Ishikawa (cell line): ENCODE results near the gene GDF10.

Experiments used
- CEBPB ChIP-seq: IDR thresholded peaks from 2 replicates; pipeline ENCODE4 v1.6.1; 2012
- CREB1 ChIP-seq: IDR thresholded peaks from 2 replicates; pipeline ENCODE4 v1.6.1; 2012; ENCODE audit warnings: low read depth
- EGR1 ChIP-seq: IDR thresholded peaks from 2 replicates; pipeline ENCODE4 v1.6.1; 2012
- EP300 ChIP-seq: IDR thresholded peaks from 2 replicates; pipeline ENCODE4 v1.6.1; 2012; ENCODE audit warnings: borderline replicate concordance
- FOXM1 ChIP-seq: IDR thresholded peaks from 2 replicates; pipeline ENCODE4 v1.6.1; 2012; ENCODE audit warnings: low read depth, borderline replicate concordance
- NFIC ChIP-seq: IDR thresholded peaks from 2 replicates; pipeline ENCODE4 v1.6.1; 2012
- RAD21 ChIP-seq: IDR thresholded peaks from 2 replicates; pipeline ENCODE4 v1.6.1; 2012; ENCODE audit warnings: low read depth
- TAF1 ChIP-seq: IDR thresholded peaks from 2 replicates; pipeline ENCODE4 v1.6.1; 2012; ENCODE audit warnings: low read depth, mild to moderate bottlenecking
- TCF12 ChIP-seq: IDR thresholded peaks from 2 replicates; pipeline ENCODE4 v1.6.1; 2012; ENCODE audit warnings: low read depth
- TEAD4 ChIP-seq: IDR thresholded peaks from 2 replicates; pipeline ENCODE4 v1.6.1; 2012
- YY1 ChIP-seq: IDR thresholded peaks from 2 replicates; pipeline ENCODE4 v1.6.1; 2012; ENCODE audit warnings: low read depth
- ZBTB7A ChIP-seq: IDR thresholded peaks from 2 replicates; pipeline ENCODE4 v1.6.1; 2012; ENCODE audit warnings: low read depth
- TF ChIP-seq, protein P1 (sequence below): IDR thresholded peaks from 2 replicates; pipeline ENCODE4 v1.6.1; 2012
- TF ChIP-seq, protein P2 (sequence below): IDR thresholded peaks from 2 replicates; pipeline ENCODE4 v1.6.1; 2012
- TF ChIP-seq, protein P3 (sequence below): IDR thresholded peaks from 2 replicates; pipeline ENCODE4 v1.6.1; 2012; ENCODE audit warnings: low read depth, mild to moderate bottlenecking

GDF10 gene

GRCh38 chr10:47332946-47333345 lies 32.9 kb downstream of the GDF10 start:
- TF ChIP-seq TAF1 (no peak), EGR1 (no peak), YY1 (no peak), CREB1 (no peak), NFIC (no peak), RAD21 (no peak), TEAD4 (no peak)
- TF ChIP-seq, protein P1, sequence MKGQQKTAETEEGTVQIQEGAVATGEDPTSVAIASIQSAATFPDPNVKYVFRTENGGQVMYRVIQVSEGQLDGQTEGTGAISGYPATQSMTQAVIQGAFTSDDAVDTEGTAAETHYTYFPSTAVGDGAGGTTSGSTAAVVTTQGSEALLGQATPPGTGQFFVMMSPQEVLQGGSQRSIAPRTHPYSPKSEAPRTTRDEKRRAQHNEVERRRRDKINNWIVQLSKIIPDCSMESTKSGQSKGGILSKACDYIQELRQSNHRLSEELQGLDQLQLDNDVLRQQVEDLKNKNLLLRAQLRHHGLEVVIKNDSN: no peak

DNA sequence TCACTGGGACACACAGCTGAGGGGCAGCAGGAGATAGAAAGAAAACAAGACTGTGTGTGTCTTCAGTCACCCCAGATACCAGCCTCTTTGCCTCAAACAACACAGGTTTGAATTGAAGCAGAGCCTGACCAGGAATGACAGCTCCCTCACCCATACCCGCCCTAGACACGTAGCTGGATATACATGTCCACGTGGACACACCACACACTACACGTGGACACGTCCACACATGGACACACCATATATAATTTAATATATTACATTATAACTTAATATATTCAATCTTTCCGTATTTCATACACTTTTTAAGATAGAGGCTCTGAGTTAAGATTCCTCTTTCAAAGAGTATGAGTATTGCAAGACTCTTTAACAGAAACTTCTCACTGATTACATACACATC lies 33.5 kb downstream of the GDF10 start:
- TF ChIP-seq, protein P2, sequence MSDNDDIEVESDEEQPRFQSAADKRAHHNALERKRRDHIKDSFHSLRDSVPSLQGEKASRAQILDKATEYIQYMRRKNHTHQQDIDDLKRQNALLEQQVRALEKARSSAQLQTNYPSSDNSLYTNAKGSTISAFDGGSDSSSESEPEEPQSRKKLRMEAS: no peak
- no peak for TF ChIP-seq TEAD4
- TF ChIP-seq NFIC: no peak
- no peak for TF ChIP-seq CREB1
- TF ChIP-seq TCF12: no peak

DNA sequence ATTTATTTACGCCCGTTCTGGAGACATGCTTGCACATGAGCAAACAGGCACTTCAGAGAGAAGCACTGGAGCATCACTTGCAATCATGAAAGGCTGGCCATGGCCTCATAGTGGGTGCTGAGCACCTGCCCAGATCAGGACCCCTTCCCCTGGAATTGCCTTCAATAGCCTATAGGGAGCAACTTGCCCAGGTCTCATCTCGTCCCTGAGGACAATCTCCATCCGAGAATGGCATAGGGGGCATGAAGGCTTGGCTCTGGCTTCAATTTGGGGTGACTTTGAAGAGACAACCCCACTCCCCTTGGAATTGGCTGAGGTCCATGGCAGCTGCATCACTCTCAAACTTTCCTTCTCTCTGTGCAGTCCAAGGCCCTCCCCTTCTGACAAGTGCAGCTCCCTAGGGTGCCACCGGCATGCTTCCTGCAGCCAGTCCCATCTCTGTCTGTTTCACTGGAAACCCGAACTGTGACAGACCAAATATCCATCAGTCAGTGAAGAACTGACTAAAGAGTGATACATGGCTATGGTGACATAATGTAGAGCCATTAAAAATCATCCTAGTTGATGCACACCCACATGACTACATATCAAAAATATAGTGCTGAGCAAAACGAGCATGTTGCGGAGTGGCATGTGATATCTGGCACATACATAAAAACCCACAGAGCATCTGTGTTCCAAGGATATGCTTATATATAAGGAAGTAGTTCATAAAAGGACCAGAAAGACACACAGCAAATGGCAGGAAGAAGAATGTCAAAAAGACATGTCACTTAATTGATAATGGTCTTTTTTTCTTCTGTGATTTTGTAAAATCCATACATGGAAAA lies 34.7 kb downstream of the GDF10 start:
- TF ChIP-seq YY1 (no peak), TAF1 (no peak), NFIC (no peak), EGR1 (no peak), ZBTB7A (no peak)

DNA sequence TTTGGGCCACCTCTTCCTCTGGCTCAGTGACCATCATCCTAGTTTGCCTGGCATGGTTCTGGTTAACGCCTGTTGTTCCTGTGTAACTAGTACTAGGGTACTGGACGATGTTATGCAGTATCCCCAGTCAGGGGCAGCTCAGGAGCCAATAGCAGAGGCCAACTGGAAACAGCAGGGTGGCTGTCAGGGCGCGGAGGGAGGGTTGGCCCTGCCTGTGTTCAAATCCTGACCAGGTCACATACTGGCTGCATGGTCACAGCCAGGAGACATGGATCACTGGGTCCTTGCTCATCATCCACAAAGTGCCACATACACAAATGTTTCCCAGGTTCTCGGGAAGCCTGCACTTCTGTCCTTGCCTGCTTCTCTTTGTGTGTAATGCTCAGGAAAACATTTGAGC lies 35.9 kb downstream of the GDF10 start:
- TF ChIP-seq FOXM1 (no peak), TEAD4 (no peak), ZBTB7A (no peak), CEBPB (no peak), EGR1 (no peak), EP300 (no peak), TCF12 (no peak), RAD21 (no peak), TAF1 (no peak), NFIC (no peak), CREB1 (no peak), YY1 (no peak)
- TF ChIP-seq, protein P1: no peak
- TF ChIP-seq, protein P3, sequence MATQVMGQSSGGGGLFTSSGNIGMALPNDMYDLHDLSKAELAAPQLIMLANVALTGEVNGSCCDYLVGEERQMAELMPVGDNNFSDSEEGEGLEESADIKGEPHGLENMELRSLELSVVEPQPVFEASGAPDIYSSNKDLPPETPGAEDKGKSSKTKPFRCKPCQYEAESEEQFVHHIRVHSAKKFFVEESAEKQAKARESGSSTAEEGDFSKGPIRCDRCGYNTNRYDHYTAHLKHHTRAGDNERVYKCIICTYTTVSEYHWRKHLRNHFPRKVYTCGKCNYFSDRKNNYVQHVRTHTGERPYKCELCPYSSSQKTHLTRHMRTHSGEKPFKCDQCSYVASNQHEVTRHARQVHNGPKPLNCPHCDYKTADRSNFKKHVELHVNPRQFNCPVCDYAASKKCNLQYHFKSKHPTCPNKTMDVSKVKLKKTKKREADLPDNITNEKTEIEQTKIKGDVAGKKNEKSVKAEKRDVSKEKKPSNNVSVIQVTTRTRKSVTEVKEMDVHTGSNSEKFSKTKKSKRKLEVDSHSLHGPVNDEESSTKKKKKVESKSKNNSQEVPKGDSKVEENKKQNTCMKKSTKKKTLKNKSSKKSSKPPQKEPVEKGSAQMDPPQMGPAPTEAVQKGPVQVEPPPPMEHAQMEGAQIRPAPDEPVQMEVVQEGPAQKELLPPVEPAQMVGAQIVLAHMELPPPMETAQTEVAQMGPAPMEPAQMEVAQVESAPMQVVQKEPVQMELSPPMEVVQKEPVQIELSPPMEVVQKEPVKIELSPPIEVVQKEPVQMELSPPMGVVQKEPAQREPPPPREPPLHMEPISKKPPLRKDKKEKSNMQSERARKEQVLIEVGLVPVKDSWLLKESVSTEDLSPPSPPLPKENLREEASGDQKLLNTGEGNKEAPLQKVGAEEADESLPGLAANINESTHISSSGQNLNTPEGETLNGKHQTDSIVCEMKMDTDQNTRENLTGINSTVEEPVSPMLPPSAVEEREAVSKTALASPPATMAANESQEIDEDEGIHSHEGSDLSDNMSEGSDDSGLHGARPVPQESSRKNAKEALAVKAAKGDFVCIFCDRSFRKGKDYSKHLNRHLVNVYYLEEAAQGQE: no peak
- TF ChIP-seq, protein P2: no peak

DNA sequence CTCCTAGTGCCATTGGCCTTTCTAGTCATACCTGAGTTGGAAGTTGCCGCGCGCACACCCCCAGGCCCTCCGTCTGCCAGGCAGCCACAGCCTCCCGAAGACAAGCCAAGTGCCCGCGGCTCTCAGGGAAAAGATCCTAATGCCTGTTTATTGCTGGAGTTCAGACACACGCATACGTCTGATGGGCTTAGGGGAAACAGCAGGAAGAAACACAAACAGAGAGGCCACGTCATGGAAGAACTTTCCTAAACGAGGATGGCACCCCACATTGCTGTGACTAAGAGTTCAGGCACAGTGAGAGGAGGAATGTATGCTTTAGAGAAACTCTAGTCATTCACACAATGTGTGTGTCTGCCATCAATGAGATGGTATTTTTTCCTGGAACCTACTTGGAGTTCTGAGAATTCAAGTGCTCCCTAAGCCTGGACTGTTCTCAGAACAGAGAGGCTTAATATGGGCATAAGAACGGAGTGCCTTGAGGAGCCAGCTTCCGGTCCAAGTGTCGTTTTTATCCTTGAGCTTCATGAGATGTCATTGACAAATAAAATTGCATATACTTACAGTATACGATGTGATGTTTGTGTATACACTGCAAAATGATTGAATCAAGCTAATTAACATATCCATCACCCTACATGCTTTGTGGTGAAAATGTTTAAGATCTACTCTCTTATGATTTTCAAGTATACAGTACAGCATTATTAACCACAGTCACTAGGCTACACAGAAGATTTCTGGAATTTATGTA lies 36.6 kb downstream of the GDF10 start:
- TF ChIP-seq CEBPB (no peak), EP300 (no peak), YY1 (no peak), CREB1 (no peak), ZBTB7A (no peak), TEAD4 (no peak), TAF1 (no peak), TCF12 (no peak), EGR1 (no peak), NFIC (no peak), RAD21 (no peak), FOXM1 (no peak)
- TF ChIP-seq, protein P3: no peak
- TF ChIP-seq, protein P2: no peak
- TF ChIP-seq, protein P1: no peak
